HG02938 (cell line): ENCODE data around the gene NIT2.
"Not testable (repeated sequence)": the region's sequence is repeated elsewhere in the genome, so short reads cannot be mapped to it uniquely, and the experiment has no call there.

Experiments
- ATAC-seq: cut with Tn5 transposase; IDR thresholded peaks from one replicate; pipeline ENCODE4 v1.9.1; 2021; ENCODE audit warnings: mild to moderate bottlenecking, moderate library complexity; ENCODE audit not compliant: unreplicated experiment

NIT2 gene

DNA sequence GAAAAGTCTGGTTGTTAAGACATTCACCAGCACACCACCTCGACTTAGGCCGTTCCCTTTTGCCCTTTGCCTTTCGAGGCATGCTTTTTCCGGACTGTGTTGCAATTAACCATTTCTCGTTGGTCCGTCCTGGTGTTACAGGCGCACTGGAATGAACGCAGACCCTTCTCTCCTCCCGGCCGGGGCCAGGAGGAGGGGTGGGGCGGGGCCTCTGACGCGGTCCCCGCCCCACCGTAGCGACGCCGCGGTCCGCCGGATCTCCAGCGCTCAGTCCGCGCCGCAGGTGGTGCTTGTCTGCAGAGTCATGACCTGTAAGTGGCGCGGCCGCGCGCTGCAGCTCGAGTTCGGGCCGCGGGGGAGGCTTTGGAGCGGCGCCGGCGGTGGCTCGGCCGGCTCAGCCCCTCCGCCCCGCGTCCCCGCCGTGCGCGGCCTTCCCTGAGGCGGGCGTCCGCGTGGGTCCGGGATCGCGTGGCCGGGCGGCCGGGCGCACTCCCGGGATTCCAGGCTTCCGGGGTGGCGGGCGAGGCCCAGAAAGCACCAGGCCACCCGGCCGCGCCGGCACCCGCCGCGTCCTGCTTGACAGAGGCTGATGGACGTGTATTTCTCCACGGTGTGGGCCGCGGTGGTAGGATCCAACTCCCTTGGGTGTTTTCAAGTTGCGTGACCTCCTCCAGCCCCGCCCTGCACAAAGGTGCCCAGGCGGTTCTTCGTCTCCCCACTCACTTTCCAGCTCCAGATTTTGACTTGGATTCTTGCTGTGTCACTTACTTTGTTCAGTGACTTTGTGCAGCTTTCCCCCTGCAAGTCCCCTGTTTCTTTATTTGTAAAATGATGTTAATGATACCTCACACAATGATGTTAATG, at the start of gene NIT2:
NIT2 (plus strand) TSS at position 270 of the 864 bp plus-strand sequence; CDS start at position 305, 35 bp downstream.
- peak; percentile 85 for ATAC-seq

DNA sequence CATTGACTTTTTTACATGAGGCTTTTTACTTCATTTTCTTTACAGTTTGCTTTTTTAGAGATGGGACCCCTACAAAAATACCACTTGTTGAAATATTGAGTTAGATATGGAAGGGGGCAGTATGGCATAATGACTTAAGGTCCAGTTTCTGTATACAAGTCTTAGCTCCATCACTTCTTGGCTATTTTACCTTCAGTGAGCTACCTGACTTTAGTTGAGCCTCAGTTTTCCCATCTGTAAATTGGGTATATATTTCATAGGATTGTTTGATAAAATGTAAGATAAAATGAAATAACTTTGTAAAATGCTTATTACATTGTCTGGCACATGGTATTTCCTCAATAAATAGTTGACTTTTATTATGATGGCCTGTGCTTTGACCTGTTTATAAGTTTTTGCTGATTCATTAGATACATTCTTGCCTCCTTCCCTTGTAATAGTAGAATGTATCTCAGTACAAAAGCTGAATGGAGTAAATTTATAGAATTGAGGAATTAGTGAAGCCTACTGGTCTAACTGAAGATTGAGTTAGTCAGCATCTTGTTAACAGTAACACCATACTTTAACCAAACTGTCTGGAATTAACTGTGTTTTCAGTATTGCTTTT, 46.2 kb upstream of the NIT2 start:
- ATAC-seq, result no peak

DNA sequence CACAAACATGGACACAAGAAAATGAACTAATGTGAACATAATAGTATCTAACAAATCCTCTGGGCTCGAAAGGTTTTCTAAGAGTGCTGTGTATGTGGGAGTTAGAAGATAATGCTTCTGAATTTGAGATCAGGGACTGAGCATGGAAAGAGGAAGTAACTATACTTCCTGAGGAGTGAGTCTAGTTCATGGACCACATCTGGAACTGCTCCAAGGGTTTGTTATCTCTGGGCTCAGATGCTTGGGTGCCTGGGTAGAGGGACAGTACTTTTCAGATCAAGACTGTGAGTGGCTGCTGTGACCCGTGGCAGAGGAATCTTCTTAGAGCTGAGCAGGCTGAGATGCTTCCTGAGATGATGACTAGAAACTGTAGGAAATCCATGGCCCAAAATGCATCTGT, 45.2 kb upstream of the NIT2 start:
- ATAC-seq, result no peak

- no peak for ATAC-seq
These were observed 39.5 kb upstream of the NIT2 start for GRCh38 chr3:100295089-100295488.

DNA sequence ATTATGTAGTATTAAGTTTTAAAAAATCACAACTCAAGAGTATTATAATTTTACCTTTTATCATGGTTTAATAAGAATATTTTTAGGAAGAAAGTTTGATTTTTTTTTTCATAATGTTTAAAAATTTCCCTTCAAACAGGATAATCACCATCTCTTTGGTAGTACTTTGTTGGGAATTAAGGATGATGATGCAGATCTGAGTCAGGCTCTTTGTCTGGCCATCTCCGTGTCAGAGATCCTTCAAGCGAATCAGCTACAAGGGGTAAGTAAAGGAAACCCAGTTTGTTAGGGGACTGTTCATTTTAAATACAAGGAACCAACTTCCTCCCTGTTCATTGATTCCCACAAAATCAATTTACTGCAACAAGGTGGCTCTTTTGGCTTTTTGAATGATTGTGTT, 36.8 kb upstream of the NIT2 start:
- no peak for ATAC-seq

GRCh38 chr3:100299016-100299415, 35.5 kb upstream of the NIT2 start:
- no peak for ATAC-seq

DNA sequence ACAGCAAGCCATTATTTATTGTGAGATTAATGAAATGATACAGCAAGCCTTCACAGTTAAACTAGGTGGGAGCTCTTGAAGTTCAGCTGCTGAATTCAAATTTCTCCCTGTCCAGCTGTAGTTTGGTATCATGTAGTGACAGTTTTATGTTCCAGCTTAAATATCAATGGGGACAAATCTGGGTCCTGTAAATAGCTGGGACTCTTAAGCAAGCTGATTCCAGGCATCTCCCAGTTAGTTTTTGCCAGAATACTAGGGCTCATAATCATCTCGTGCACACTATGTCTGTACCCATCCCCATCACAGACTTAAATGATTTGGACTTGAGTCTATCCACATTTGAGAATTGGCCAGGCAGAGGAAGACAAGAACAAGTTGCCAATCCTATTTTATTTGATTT, 27.9 kb upstream of the NIT2 start:
- no peak for ATAC-seq

DNA sequence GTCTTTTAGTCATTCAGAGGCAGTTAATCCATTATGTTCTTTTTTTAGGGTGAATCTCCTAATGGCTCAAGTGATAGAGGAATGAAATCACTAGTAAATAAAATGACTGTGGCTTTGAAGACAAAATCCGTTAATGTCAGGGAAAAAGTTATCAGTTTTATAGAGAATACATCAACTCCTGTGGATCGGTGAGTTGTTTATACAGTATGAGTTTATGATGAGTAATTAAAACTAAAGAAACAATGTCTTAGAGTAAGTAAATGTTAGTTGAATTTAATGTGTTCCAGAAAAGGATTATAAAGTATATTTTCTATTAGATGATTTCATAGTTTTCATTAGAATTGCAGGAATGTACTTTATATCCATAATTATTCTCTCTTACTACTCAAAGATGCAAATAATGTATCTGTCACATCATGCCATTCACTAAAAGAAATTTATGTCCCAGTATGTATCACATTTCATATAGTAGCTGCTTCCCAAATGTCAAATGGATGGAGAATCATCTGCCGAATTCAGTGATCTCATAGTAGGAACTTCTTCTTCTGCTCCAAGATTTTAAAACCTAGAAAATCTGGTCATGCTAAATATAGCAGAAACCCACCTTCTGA, 24.1 kb upstream of the NIT2 start:
- ATAC-seq, result no peak

DNA sequence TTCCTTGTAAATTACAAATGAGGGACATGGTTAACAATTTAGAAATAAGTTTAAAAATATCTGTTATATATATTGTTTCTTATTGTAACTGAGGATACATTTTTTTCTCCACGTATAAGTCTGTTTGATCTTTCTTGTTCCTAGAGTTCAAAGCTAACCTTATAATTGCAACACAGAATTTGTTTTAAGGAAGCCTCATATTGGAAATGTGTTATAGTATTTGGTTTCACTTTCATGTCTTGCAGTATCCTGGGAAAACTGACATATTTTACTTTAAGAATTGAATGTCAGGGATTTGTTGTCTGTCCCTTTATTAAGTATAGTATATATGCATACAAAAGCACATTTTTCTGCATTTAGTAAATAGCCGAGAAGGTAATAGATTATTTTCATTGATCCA, 23.5 kb upstream of the NIT2 start:
- ATAC-seq, result no peak

- ATAC-seq, result peak; percentile 64
These were observed 17.9 kb upstream of the NIT2 start for GRCh38 chr3:100316641-100317069.

GRCh38 chr3:100317912-100318311, 16.6 kb upstream of the NIT2 start:
- ATAC-seq, result no peak

DNA sequence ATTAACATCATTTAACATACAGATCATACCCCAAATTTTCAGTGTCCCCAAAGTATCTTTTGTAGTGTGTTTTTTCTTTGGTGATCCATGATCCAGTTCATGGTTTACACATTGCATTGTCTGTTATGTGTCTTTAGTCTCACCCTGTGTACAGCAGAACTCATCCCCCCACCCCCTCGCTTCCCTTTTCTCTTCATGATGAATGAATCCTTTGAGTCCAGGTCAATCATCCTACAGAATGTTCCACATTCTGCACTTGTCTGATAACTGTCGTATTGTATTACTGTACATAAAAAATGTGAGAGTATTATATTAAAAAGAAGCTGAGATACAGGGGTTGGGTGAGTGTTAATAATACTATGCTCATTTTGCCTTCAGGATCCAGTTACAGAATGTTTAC, 14.6 kb upstream of the NIT2 start:
- ATAC-seq, result no peak

DNA sequence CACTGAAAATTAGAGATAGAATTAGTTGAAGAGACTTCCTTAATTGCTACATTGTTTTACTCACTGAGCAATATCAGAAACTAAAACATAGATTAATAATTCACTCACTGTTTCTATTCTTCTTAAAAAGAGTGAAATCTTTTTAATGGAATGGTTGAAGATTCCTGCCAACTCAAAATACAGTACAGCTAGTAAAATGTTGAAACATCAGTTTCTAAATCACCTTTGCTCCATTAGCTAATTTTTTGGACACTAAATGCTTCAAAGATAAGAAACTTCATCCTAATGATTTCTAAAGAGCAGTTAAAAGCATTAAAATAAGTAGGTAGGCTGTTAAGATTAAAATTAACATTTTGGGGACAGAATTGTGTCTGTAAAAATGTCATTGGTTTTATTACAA, 10.5 kb upstream of the NIT2 start:
- no peak for ATAC-seq

DNA sequence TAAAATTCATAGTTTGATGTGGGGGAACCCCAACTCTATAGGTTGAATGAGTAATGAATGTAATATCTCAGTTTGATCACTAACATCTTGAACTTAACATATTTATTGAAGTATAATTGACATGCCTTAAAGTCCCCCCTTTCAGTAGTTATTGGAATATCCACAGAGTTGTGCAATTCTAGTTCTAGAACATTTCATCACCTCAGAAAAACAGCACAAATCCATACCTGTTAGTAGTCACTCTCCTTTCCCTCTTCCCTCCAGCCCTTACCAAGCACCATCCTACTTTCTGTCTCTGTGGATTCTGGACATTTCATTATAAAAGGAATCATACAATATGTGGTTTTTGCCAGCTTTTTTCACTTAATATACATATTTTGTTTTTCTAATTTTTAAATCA, 8.7 kb upstream of the NIT2 start:
- ATAC-seq, result no peak

DNA sequence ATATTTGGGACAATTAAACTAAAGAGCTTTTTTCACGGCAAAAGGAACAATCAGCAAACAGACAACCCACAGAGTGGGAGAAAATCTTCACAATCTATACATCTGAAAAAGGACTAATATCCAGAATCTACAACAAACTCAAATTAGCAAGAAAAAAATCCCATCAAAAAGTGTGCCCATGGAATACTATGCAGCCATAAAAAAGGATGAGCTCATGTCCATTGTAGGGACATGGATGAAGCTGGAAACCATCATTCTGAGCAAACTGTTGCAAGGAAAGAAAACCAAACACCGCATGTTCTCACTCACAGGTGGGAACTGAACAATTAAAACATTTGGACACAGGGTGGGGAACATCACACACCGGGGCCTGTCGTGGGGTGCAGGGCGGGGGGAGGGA, 7.2 kb upstream of the NIT2 start:
- ATAC-seq, result not testable (repeated sequence)

DNA sequence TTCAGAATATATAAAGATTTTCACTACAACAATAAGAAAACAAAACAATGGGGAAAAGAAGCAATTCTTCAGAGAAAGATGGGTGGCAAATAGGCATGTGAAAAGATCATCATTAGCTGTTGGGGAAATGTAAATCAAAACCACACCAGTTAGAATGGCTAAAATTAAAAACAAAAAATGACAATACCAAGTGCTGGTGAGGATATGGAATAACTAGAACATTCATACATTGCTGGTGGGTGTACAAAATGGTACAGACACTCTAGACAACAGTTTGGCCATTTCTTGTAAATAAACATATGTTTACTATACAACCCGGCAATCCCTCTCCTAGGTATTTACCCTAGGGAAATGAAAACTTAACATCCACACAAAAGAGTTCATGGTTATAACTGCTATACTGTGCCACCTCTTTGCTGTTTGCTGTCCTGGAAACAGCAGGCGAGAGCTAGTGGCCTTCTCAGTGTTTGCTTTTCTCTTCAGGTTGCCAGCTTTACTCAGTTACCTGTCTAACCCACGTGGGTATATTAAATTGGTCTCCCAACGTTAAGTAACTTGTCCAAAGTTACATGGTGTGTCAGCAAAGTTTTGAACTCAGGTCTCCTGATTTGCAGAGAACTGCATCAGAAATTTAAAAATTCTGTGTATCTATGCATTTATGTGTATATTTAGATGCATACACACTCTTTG, 4.6 kb upstream of the NIT2 start:
- no peak for ATAC-seq

GRCh38 chr3:100330651-100331050, 3.9 kb upstream of the NIT2 start:
- no peak for ATAC-seq

DNA sequence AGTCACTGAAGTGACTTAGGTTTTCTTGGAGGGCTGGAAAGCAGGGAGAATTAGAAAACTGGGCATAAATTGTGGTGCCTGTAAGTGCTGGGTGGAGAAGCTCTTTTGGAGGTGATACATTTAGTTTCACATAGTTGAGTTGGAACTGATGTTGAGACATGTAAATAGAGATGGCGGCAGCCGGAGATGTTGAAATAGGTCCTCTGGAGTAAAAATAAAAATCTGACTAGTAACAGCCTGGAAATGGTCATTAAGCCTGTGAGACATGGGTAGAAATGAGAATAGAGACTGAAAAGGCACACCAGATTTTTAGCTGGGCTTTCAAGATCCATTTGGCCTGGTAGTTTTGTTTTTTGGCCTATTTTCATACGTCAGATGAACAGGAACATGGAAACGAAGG, 2.9 kb upstream of the NIT2 start:
- ATAC-seq, result no peak

DNA sequence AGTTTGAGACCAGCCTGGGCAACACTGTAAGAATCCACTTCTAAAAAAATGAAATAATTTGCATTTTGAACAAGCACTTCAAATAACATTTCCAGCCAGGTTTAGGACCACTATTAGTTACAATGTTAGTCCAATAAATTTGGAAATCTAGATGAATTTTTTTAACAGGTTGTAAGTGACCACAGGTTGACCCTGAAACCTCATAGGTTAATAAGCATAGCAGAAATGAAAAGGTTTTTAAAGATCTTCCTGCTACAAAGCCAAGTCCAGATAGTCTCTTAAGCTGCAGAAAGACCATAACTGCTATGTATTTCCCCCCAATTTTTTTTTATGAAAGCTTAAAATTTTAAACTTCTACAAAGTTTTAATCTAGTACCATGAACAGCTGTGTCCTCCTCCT, 1.5 kb upstream of the NIT2 start:
- ATAC-seq, result no peak

- ATAC-seq, result peak; percentile 23
These were observed 528 bp upstream of the NIT2 start for GRCh38 chr3:100333970-100334487.

DNA sequence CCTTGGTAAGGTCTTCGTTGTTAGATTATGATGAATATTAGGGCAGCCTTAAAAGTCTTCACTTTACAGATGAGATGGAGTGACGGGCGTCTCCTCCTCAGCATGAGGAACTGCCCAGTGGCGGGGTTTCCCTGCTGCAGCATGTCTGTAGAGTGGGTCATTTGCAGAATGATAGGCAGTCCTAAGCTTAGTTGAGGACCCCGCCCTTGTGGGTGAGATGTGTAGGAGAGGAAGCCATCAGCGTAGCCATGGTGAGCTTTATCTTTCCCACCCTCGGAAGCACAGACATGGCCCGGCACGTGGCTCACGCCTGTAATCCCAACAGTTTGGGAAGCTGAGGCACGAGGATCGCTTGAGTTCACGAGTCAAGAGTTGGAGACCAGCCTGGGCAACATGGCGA, 877 bp downstream of the NIT2 start:
- ATAC-seq, result peak; percentile 69
